Liver (tissue), 9 donors: Measurements from ENCODE around the gene HPS1. TPM values are rescaled to one million over a fixed set of nuclear protein-coding genes. Genes with fewer than 3 reads are reported as not detected.

Experiments
- DNase-seq: peaks from one replicate; pipeline ENCODE4 v3.0.0-alpha.2; 2017; ENCODE audit warnings: low spot score
- H3K27ac ChIP-seq, 2 donors: one replicate each; pipeline ENCODE4 v1.7.0; 2013; ENCODE audit warnings: inconsistent platforms in 2 of 2, low read length in 2 of 2, control low read depth in 1 of 2, low read depth in 1 of 2, mild to moderate bottlenecking in 1 of 2
- H3K27me3 ChIP-seq, 4 donors: one replicate each; pipeline versions ENCODE4 v1.6.1 to v1.7.0; 2013; ENCODE audit warnings: low read length in 3 of 4, inconsistent platforms in 1 of 4, mild to moderate bottlenecking in 1 of 4, moderate library complexity in 1 of 4; ENCODE audit not compliant: control insufficient read depth in 4 of 4, insufficient read depth in 4 of 4
- H3K36me3 ChIP-seq, 4 donors: one replicate each; pipeline versions ENCODE4 v1.6.1 to v1.7.0; 2013; ENCODE audit warnings: low read length in 3 of 4, mild to moderate bottlenecking in 3 of 4, low read depth in 1 of 4, moderate library complexity in 1 of 4; ENCODE audit not compliant: control insufficient read depth in 4 of 4, insufficient read depth in 3 of 4
- H3K4me1 ChIP-seq, 4 donors: one replicate each; pipeline versions ENCODE4 v1.6.1 to v1.7.0; 2013; ENCODE audit warnings: low read length in 3 of 4, mild to moderate bottlenecking in 3 of 4, moderate library complexity in 1 of 4; ENCODE audit not compliant: control insufficient read depth in 4 of 4, insufficient read depth in 4 of 4
- H3K4me3 ChIP-seq, 3 donors: one replicate each; pipeline versions ENCODE4 v1.6.1 to v1.7.0; 2013; ENCODE audit warnings: low read length in 3 of 3, control low read depth in 1 of 3, low read depth in 1 of 3, mild to moderate bottlenecking in 1 of 3
- H3K9ac ChIP-seq, 2 donors: one replicate each; pipeline ENCODE4 v1.7.0; 2013; ENCODE audit warnings: low read length in 2 of 2, mild to moderate bottlenecking in 2 of 2, moderate library complexity in 2 of 2, control low read depth in 1 of 2, low read depth in 1 of 2
- H3K9me3 ChIP-seq, 4 donors: one replicate each; pipeline versions ENCODE4 v1.6.1 to v1.7.0; 2013; ENCODE audit warnings: low read length in 3 of 4; ENCODE audit not compliant: control insufficient read depth in 4 of 4
- EGR1 ChIP-seq, 2 donors: IDR thresholded peaks; 2 replicates each; pipeline ENCODE4 v1.6.1; 2016 to 2018; ENCODE audit warnings: antibody characterized with exemption in 2 of 2, low read depth in 2 of 2
- FOXA2 ChIP-seq: IDR thresholded peaks from 2 replicates; pipeline ENCODE4 v1.6.1; 2016; ENCODE audit warnings: antibody characterized with exemption
- GABPA ChIP-seq, 2 donors: IDR thresholded peaks in 1 of 2; conservative IDR thresholded peaks in 1 of 2; 2 replicates each; pipeline ENCODE4 v1.6.1; 2016; ENCODE audit warnings: antibody characterized with exemption in 2 of 2, mild to moderate bottlenecking in 1 of 2, moderate library complexity in 1 of 2
- HNF4A ChIP-seq, 2 donors: conservative IDR thresholded peaks; 2 replicates each; pipeline ENCODE4 v1.6.1; 2016; ENCODE audit warnings: antibody characterized with exemption in 2 of 2, mild to moderate bottlenecking in 2 of 2
- HNF4G ChIP-seq: IDR thresholded peaks from 2 replicates; pipeline ENCODE4 v1.6.1; 2016; ENCODE audit warnings: antibody characterized with exemption
- RAD21 ChIP-seq, 2 donors: IDR thresholded peaks; 2 replicates each; pipeline ENCODE4 v1.6.1; 2016; ENCODE audit warnings: antibody characterized with exemption in 2 of 2, mild to moderate bottlenecking in 2 of 2
- RXRA ChIP-seq, 2 donors: IDR thresholded peaks; 2 replicates each; pipeline ENCODE4 v1.6.1; 2017 to 2018; ENCODE audit warnings: antibody characterized with exemption in 2 of 2, mild to moderate bottlenecking in 1 of 2
- TAF1 ChIP-seq: conservative IDR thresholded peaks from 2 replicates; pipeline ENCODE4 v1.6.1; 2016; ENCODE audit warnings: antibody characterized with exemption, mild to moderate bottlenecking
- WGBS: extraction: QIAGEN DNeasy Blood & Tissue Kit; methylation state at CpG from one replicate; pipeline ENCODE4 v1.1.7; 2013; 5-methylcytosine and 5-hydroxymethylcytosine counted together
- polyA plus RNA-seq, 2 donors: library from polyadenylated mRNA; stranded (reverse) in 1 of 2; unstranded in 1 of 2; fragments of 200-250 nt in 1 of 2; fragments of >200 nt in 1 of 2; fragmentation: Nextera tagmentation in 1 of 2; extraction: Ambion mirVana in 1 of 2; gene quantifications; one replicate each; pipeline versions ENCODE4 v1.2.1 to v1.2.3, GENCODE V29; 2013 to 2015
- total RNA-seq, 2 donors: library from RNA; depleted of rRNA; stranded (reverse); fragments of >200 nt; gene quantifications; one replicate each; pipeline ENCODE4 v1.2.3, GENCODE V29; 2014
- TF ChIP-seq, protein P1 (sequence below): fragments of 150-350 bp; IDR thresholded peaks from 2 replicates; pipeline ENCODE4 v1.5.1; 2017; ENCODE audit warnings: improper control_type of control experiment, low read depth, low read length; ENCODE audit not compliant: missing input control
- TF ChIP-seq, protein P2 (sequence below): IDR thresholded peaks from 2 replicates; pipeline ENCODE4 v1.6.1; 2016; ENCODE audit warnings: antibody characterized with exemption, mild to moderate bottlenecking
- TF ChIP-seq, protein P3 (sequence below): IDR thresholded peaks from 2 replicates; pipeline ENCODE4 v1.6.1; 2016; ENCODE audit warnings: antibody characterized with exemption
- donor health status: healthy.
- donor health status: healthy.
- donor health status: healthy.
- donor health status: healthy.
- donor health status: healthy.

The HPS1 gene
- total and polyA plus RNA-seq, 4 donors: 19.9 to 56.7 (median 29.8) TPM

DNA sequence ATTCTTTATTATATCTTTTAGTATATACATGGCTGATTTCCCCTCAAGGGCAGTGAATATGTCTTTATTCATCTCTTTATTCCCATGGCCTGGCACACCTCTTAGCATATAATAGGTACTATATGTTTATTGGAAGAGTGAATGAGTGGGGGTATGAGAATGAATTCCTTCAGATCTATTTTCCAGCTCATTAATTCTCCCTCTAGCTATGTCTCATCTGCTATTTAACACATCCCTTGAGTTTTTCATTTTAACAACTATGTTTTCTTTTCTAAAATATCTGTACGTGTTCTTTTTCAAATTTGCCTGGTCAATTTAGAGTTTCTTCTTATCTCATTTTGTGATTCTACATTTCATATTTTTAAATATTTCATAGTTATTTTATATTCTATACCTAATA, 14.4 kb downstream of the HPS1 start:
- WGBS: 96% methylated on average over 1 of the region's 1 CpG
- Histone ChIP-seq H3K36me3 (peaks cover 34 to 62% (median 51%) of the 10 kb centered on the region in 4 donors), H3K9me3 (no peaks in the 10 kb centered on the region), H3K9ac (no peak overlapping the region), H3K27ac (no peak overlapping the region), H3K27me3 (no peaks in the 10 kb centered on the region), H3K4me3 (no peak overlapping the region), H3K4me1 (no peaks in the 10 kb centered on the region)
- DNase-seq: no peak
- TF ChIP-seq HNF4A (conservative IDR thresholded peaks at IDR 0.05): no peak
- TF ChIP-seq, protein P1, sequence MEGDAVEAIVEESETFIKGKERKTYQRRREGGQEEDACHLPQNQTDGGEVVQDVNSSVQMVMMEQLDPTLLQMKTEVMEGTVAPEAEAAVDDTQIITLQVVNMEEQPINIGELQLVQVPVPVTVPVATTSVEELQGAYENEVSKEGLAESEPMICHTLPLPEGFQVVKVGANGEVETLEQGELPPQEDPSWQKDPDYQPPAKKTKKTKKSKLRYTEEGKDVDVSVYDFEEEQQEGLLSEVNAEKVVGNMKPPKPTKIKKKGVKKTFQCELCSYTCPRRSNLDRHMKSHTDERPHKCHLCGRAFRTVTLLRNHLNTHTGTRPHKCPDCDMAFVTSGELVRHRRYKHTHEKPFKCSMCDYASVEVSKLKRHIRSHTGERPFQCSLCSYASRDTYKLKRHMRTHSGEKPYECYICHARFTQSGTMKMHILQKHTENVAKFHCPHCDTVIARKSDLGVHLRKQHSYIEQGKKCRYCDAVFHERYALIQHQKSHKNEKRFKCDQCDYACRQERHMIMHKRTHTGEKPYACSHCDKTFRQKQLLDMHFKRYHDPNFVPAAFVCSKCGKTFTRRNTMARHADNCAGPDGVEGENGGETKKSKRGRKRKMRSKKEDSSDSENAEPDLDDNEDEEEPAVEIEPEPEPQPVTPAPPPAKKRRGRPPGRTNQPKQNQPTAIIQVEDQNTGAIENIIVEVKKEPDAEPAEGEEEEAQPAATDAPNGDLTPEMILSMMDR: no peak
- TF ChIP-seq, protein P2, sequence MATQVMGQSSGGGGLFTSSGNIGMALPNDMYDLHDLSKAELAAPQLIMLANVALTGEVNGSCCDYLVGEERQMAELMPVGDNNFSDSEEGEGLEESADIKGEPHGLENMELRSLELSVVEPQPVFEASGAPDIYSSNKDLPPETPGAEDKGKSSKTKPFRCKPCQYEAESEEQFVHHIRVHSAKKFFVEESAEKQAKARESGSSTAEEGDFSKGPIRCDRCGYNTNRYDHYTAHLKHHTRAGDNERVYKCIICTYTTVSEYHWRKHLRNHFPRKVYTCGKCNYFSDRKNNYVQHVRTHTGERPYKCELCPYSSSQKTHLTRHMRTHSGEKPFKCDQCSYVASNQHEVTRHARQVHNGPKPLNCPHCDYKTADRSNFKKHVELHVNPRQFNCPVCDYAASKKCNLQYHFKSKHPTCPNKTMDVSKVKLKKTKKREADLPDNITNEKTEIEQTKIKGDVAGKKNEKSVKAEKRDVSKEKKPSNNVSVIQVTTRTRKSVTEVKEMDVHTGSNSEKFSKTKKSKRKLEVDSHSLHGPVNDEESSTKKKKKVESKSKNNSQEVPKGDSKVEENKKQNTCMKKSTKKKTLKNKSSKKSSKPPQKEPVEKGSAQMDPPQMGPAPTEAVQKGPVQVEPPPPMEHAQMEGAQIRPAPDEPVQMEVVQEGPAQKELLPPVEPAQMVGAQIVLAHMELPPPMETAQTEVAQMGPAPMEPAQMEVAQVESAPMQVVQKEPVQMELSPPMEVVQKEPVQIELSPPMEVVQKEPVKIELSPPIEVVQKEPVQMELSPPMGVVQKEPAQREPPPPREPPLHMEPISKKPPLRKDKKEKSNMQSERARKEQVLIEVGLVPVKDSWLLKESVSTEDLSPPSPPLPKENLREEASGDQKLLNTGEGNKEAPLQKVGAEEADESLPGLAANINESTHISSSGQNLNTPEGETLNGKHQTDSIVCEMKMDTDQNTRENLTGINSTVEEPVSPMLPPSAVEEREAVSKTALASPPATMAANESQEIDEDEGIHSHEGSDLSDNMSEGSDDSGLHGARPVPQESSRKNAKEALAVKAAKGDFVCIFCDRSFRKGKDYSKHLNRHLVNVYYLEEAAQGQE: no peak
- TF ChIP-seq, protein P3, sequence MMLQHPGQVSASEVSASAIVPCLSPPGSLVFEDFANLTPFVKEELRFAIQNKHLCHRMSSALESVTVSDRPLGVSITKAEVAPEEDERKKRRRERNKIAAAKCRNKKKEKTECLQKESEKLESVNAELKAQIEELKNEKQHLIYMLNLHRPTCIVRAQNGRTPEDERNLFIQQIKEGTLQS: no peak

DNA sequence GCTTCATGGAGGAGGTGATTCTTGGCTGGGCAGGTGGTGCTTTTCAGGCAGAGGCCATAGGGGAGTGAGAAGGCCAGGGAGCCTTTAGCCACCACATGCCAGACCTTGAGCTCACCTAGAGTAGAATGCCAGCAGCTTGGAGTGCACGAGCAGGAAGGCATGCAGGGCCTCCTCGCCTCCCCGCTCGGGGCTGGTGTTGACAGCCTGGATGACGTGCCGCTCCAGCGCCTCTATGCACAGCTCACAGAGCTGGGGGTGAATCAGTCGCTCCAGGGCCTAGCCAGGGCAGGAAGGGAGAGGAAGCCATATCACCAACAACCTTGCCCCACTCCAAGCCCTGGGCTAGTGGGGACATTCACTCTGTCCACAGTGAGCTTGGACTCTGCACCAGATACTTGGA, 15.7 kb downstream of the HPS1 start:
- Histone ChIP-seq H3K36me3 (peaks cover 34 to 65% (median 50%) of the 10 kb centered on the region in 4 donors), H3K9me3 (no peaks in the 10 kb centered on the region), H3K9ac (no peak overlapping the region), H3K4me3 (no peak overlapping the region), H3K4me1 (no peaks in the 10 kb centered on the region), H3K27ac (no peak overlapping the region), H3K27me3 (no peaks in the 10 kb centered on the region)
- no peak for TF ChIP-seq RXRA (IDR thresholded peaks at IDR 0.05)
- TF ChIP-seq, protein P3: no peak
- TF ChIP-seq HNF4G: no peak
- no peak for TF ChIP-seq GABPA (IDR thresholded peaks at IDR 0.05 in 1 of 2, conservative IDR thresholded peaks at IDR 0.05 in 1 of 2)
- TF ChIP-seq RAD21 (IDR thresholded peaks at IDR 0.05): no peak
- no peak for TF ChIP-seq EGR1 (IDR thresholded peaks at IDR 0.05; ENCODE audit: low read depth in 2 of 2)
- TF ChIP-seq FOXA2: no peak
- no peak for TF ChIP-seq HNF4A (conservative IDR thresholded peaks at IDR 0.05)
- TF ChIP-seq TAF1: no peak
- TF ChIP-seq, protein P1: no peak
- TF ChIP-seq, protein P2: no peak
- DNase-seq: no peak
- over 99% methylated on average over 8 of the region's 8 CpGs for whole genome bisulfite sequencing
